Prostate gland (tissue), 2 donors: ENCODE data around the gene COL24A1. TPM values are rescaled to one million over a fixed set of nuclear protein-coding genes. Genes with fewer than 3 reads are reported as not detected.

ENCODE experiments used
- DNase-seq: peaks from one replicate; pipeline ENCODE4 v3.0.0-alpha.2; 2019; ENCODE audit warnings: low spot score
- H3K27ac ChIP-seq, 2 donors: fragments of 200-600 bp; sonication (generic); 2 replicates each; pipeline ENCODE4 v1.5.1; 2017 to 2019
- H3K27me3 ChIP-seq: fragments of 200-600 bp; sonication (generic); replicated peaks from 2 replicates; pipeline ENCODE4 v1.5.1; 2019; ENCODE audit not compliant: insufficient read depth
- H3K36me3 ChIP-seq, 2 donors: fragments of 200-600 bp; sonication (generic); 1 replicate in 1 of 2; 2 replicates in 1 of 2; pipeline versions ENCODE4 v1.5.1 to v1.8.1; 2017 to 2019
- H3K4me1 ChIP-seq: fragments of 200-600 bp; sonication (generic); replicated peaks from 2 replicates; pipeline ENCODE4 v1.5.1; 2019
- H3K4me3 ChIP-seq, 2 donors: fragments of 200-600 bp; sonication (generic); 2 replicates each; pipeline ENCODE4 v1.5.1; 2017 to 2019
- H3K9me3 ChIP-seq: fragments of 200-600 bp; sonication (generic); 2 replicates; pipeline ENCODE4 v1.5.1; 2017
- POLR2A ChIP-seq: fragments of 450-650 bp; IDR thresholded peaks from one replicate; pipeline ENCODE4 v1.6.1; 2016; ENCODE audit warnings: antibody characterized with exemption, mild to moderate bottlenecking
- POLR2AphosphoS5 ChIP-seq: sonication (generic); formaldehyde crosslinking; IDR thresholded peaks from one replicate; pipeline ENCODE4 v1.6.1; 2017; ENCODE audit warnings: antibody characterized with exemption
- WGBS: methylation state at CpG from one replicate; pipeline ENCODE4 v1.1.5; 2018; 5-methylcytosine and 5-hydroxymethylcytosine counted together
- intact Hi-C: fragments of 100-400 bp; cut with DNase I; formaldehyde crosslinking; loops from one replicate; pipeline ENCODE4 v1.14.2; 2022
- total RNA-seq, 2 donors: library from RNA; depleted of rRNA; stranded (reverse); fragments of >200 nt; gene quantifications; one replicate each; pipeline ENCODE4 v1.1.0, GENCODE V29; 2016
- TF ChIP-seq, protein P1 (sequence below), 4 experiments: fragments of 200-600 bp in 2 of 4; fragments of 450-650 bp in 2 of 4; sonication (generic) in 2 of 4; IDR thresholded peaks; 1 replicate in 3 of 4; 2 replicates in 1 of 4; pipeline ENCODE4 v1.5.1; 2016 to 2019; ENCODE audit warnings: antibody characterized with exemption in 4 of 4, mild to moderate bottlenecking in 2 of 4, moderate library complexity in 2 of 4

The COL24A1 gene
- total RNA-seq, 2 donors from 2014 or later: 0.28 to 0.32 TPM

DNA sequence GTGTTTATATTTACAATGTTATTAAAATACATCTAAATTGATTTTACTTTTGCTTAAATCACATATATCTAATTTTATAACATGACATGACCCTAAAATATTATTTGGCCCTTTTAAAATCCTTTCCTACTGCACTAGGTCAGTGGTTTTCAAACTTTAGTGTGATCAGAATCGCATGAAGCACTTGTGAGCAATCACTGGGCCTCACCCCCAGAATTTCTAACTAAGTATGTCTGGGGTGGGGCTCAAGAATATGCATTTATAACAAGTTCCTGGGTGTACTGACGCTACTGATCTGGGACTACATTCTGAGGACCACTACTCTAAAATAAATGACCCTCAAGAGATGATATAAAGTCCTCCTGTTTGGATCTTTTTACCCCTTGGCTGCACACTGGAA, 8.8 kb downstream of the COL24A1 start:
- no peak for DNase-seq
- Histone ChIP-seq H3K9me3 (no peaks in the 10 kb centered on the region), H3K27ac (no peak overlapping the region), H3K36me3 (no peaks in the 10 kb centered on the region), H3K27me3 (no peaks in the 10 kb centered on the region), H3K4me3 (no peak overlapping the region), H3K4me1 (no peaks in the 10 kb centered on the region)
- TF ChIP-seq POLR2AphosphoS5 (no peak), POLR2A (no peak)
- TF ChIP-seq, protein P1, sequence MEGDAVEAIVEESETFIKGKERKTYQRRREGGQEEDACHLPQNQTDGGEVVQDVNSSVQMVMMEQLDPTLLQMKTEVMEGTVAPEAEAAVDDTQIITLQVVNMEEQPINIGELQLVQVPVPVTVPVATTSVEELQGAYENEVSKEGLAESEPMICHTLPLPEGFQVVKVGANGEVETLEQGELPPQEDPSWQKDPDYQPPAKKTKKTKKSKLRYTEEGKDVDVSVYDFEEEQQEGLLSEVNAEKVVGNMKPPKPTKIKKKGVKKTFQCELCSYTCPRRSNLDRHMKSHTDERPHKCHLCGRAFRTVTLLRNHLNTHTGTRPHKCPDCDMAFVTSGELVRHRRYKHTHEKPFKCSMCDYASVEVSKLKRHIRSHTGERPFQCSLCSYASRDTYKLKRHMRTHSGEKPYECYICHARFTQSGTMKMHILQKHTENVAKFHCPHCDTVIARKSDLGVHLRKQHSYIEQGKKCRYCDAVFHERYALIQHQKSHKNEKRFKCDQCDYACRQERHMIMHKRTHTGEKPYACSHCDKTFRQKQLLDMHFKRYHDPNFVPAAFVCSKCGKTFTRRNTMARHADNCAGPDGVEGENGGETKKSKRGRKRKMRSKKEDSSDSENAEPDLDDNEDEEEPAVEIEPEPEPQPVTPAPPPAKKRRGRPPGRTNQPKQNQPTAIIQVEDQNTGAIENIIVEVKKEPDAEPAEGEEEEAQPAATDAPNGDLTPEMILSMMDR (IDR thresholded peaks at IDR 0.05): no peak
- intact Hi-C loops: no loop called here
- 98% methylated on average over 2 of the region's 2 CpGs for WGBS

DNA sequence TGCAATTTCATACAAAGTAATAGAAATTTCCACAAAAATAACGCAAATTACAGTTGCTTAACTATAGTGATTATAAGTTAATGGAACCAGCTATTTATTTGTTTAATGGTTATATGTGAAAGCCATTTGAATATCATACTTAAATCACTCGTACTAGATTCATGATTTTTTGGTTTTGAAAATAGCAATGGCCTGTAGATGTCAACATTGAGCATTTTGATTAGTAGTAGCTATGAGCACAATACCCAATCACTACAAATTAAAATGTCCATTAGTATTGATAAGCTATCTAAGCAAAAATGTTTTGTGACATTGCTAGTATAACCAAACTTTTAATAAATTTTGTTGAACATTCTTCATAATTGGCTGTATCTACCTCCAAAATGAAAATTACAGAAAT, 10.0 kb downstream of the COL24A1 start:
- Histone ChIP-seq H3K4me1 (no peaks in the 10 kb centered on the region), H3K27ac (no peak overlapping the region), H3K27me3 (no peaks in the 10 kb centered on the region), H3K9me3 (no peaks in the 10 kb centered on the region), H3K36me3 (no peaks in the 10 kb centered on the region), H3K4me3 (no peak overlapping the region)
- intact Hi-C loops: no loop called here
- DNase-seq: no peak
- TF ChIP-seq POLR2A: no peak
- TF ChIP-seq, protein P1 (IDR thresholded peaks at IDR 0.05): no peak
- no peak for TF ChIP-seq POLR2AphosphoS5
- 89% methylated on average over 2 of the region's 2 CpGs for WGBS

DNA sequence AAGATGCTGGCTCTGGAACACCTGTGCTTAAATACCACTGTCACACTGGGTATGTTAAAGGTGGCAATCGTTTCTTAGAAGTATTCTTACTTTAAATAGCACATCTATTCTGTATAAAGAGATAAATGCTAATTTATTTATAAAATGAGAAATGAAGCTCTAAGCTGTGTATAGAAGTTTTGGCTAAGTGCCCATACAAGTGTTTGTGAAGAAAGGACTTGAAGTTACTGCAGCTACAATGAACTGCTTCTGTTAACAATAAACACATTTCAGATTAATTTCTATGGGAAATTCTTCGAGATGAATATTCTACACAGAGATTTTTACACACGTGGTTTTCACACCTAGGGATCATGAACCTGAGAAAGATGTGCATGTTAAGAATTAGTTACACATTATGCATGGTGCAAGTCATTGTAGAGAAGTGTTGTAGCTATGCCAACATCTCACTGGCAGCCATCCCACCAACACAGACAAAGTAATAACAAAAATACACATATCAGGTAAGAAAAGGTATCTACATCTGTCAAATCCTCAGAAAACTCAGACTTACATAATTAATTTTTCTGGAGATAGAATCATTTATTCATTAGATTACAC, 16.2 kb downstream of the COL24A1 start:
- Histone ChIP-seq H3K36me3 (no peaks in the 10 kb centered on the region), H3K27ac (no peak overlapping the region), H3K4me1 (no peaks in the 10 kb centered on the region), H3K4me3 (no peak overlapping the region), H3K9me3 (no peaks in the 10 kb centered on the region), H3K27me3 (no peaks in the 10 kb centered on the region)
- intact Hi-C loops: no loop called here
- DNase-seq: no peak
- WGBS: 44% methylated on average over 3 of the region's 3 CpGs
- no peak for TF ChIP-seq POLR2A
- TF ChIP-seq, protein P1 (IDR thresholded peaks at IDR 0.05): no peak
- no peak for TF ChIP-seq POLR2AphosphoS5

GRCh38 chr1:86138746-86139145, 17.8 kb downstream of the COL24A1 start:
- DNase-seq: no peak
- TF ChIP-seq POLR2AphosphoS5 (no peak), POLR2A (no peak)
- TF ChIP-seq, protein P1 (IDR thresholded peaks at IDR 0.05): no peak
- intact Hi-C loops: no loop called here
- Histone ChIP-seq H3K9me3 (no peaks in the 10 kb centered on the region), H3K27ac (no peak overlapping the region), H3K36me3 (no peaks in the 10 kb centered on the region), H3K27me3 (no peaks in the 10 kb centered on the region), H3K4me3 (no peak overlapping the region), H3K4me1 (no peaks in the 10 kb centered on the region)
- WGBS: 54% methylated on average over 3 of the region's 3 CpGs

DNA sequence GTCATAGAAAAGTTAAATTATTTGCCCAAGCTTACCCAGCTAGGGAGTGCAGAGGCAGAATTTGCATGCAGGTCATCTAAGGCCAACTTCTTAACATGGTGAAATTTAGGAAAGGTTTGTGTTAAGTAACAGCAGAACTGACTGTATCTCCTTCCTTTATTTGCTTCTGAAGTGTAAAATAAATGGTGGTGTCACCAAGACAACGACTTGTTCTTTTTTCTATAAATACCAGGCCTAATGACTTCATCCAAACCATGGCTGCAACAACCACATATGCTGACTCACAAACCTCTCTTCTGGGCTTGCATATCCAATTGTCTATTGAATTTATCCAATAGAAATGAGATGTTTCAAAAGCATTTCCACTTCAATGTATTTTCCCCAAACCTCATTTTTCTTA, 19.1 kb downstream of the COL24A1 start:
- Histone ChIP-seq H3K27me3 (no peaks in the 10 kb centered on the region), H3K4me3 (no peak overlapping the region), H3K27ac (no peak overlapping the region), H3K36me3 (no peaks in the 10 kb centered on the region), H3K9me3 (no peaks in the 10 kb centered on the region), H3K4me1 (no peaks in the 10 kb centered on the region)
- TF ChIP-seq, protein P1 (IDR thresholded peaks at IDR 0.05): no peak
- TF ChIP-seq POLR2A: no peak
- no peak for TF ChIP-seq POLR2AphosphoS5
- intact Hi-C loops: no loop called here
- no peak for DNase-seq
- WGBS: 17% methylated on average over 1 of the region's 1 CpG
